HS-27A (cell line): ENCODE data around the gene MFSD6.
"Not testable (repeated sequence)": the region's sequence is repeated elsewhere in the genome, so short reads cannot be mapped to it uniquely, and the experiment has no call there.

Experiments used
- DNase-seq: peaks from one replicate; pipeline ENCODE4 v3.0.0-alpha.2; 2012; ENCODE audit warnings: low read depth, missing footprints

Gene MFSD6

GRCh38 chr2:190407662-190408537 is at the start of gene MFSD6:
Gene MFSD6 (plus strand): TSS chr2:190408355. CDS start chr2:190436030, 27,675 bp downstream.
- DNase-seq, result no peak

GRCh38 chr2:190358655-190359448 is 49.3 kb upstream of the MFSD6 start:
- not testable (repeated sequence) for DNase-seq

- no peak for DNase-seq
Observed at GRCh38 chr2:190360561-190360960, 47.6 kb upstream of the MFSD6 start.

- no peak for DNase-seq
Observed at GRCh38 chr2:190360965-190361364, 47.2 kb upstream of the MFSD6 start.

- DNase-seq, result no peak
Observed at GRCh38 chr2:190361572-190361971, 46.6 kb upstream of the MFSD6 start.

- no peak for DNase-seq
Observed at GRCh38 chr2:190362894-190363293, 45.3 kb upstream of the MFSD6 start.

- no peak for DNase-seq
Observed at GRCh38 chr2:190365499-190366204, 42.5 kb upstream of the MFSD6 start.

GRCh38 chr2:190366248-190366753 is 41.9 kb upstream of the MFSD6 start:
- no peak for DNase-seq

GRCh38 chr2:190367091-190367490 is 41.1 kb upstream of the MFSD6 start:
- no peak for DNase-seq

- no peak for DNase-seq
Observed at GRCh38 chr2:190369635-190370034, 38.5 kb upstream of the MFSD6 start.

- no peak for DNase-seq
Observed at GRCh38 chr2:190376083-190376482, 32.1 kb upstream of the MFSD6 start.

- DNase-seq, result no peak
Observed at GRCh38 chr2:190376591-190377245, 31.4 kb upstream of the MFSD6 start.

GRCh38 chr2:190378880-190379237 is 29.3 kb upstream of the MFSD6 start:
- no peak for DNase-seq

- no peak for DNase-seq
Observed at GRCh38 chr2:190379249-190379964, 28.7 kb upstream of the MFSD6 start.

GRCh38 chr2:190380962-190381412 is 27.2 kb upstream of the MFSD6 start:
- DNase-seq, result no peak

GRCh38 chr2:190382851-190383250 is 25.3 kb upstream of the MFSD6 start:
- no peak for DNase-seq

- no peak for DNase-seq
Observed at GRCh38 chr2:190387422-190387821, 20.7 kb upstream of the MFSD6 start.

- DNase-seq, result no peak
Observed at GRCh38 chr2:190396271-190396670, 11.9 kb upstream of the MFSD6 start.

- DNase-seq, result no peak
Observed at GRCh38 chr2:190402986-190403603, 5.1 kb upstream of the MFSD6 start.

- DNase-seq, result no peak
Observed at GRCh38 chr2:190404487-190404886, 3.7 kb upstream of the MFSD6 start.

GRCh38 chr2:190405070-190405469 is 3.1 kb upstream of the MFSD6 start:
- no peak for DNase-seq
